HG02642 (cell line): Measurements from ENCODE around the gene MKLN1.
"Not testable (repeated sequence)": the region's sequence is repeated elsewhere in the genome, so short reads cannot be mapped to it uniquely, and the experiment has no call there.

Experiments
- ATAC-seq: cut with Tn5 transposase; IDR thresholded peaks from one replicate; pipeline ENCODE4 v1.9.1; 2021; ENCODE audit warnings: mild to moderate bottlenecking; ENCODE audit not compliant: unreplicated experiment, poor library complexity

The MKLN1 gene

DNA sequence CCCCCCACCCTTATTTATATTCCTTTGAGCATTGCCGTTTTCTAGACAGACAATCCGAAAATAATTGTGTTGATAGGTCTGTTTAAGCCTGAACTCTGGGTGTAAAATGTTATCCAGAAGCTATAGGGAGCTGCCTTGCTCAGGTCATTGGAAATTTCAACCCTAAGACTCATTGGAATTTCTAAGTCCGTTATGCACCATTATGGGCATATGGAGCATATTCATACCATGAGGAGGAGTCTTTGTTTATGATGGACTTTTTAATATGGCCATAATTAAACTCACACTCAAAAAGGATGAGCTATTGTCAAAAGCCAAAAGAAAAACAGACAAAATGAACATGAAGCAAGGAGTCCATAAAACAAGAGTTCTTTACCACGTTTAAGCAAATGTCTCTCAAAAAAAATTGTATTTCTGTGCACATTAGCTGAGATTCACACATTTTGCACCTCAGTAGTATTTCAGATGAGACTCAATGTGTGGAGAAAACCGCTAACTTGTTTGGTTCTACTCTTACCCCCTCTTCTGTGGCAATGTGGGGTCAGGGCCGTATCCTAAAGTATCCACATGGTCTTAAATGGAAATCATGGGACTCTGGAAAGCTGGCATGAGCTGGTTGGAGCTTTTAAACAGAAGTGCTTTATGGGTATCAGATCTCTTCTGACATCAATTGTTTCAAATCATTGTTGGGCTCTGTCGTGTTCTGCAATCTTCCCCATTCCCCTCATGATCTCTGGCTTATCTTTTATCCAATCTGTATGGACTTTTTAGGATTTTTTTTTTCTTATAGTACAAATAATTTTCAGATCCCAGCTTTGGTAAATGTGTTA, 168.2 kb downstream of the MKLN1 start:
- ATAC-seq, result no peak

DNA sequence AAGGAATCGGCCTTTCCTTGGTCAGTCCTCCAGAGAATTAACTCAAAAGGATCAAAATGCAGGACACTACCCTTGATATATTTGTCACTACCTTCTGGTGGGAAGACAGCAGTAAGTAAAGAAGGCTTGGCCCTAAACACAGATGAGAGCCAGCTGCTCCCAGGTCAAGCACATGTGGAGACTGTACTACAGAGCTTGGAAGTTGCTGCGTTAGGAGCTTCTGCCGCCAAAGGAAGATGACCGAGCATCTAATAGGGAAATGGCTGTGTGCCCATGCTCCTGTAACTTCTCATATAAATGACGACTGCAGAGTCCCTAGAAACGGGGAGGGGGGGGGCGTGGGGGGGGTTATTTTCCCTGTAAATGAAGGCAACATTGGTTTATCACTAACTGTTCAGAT, 169.8 kb downstream of the MKLN1 start:
- no peak for ATAC-seq

DNA sequence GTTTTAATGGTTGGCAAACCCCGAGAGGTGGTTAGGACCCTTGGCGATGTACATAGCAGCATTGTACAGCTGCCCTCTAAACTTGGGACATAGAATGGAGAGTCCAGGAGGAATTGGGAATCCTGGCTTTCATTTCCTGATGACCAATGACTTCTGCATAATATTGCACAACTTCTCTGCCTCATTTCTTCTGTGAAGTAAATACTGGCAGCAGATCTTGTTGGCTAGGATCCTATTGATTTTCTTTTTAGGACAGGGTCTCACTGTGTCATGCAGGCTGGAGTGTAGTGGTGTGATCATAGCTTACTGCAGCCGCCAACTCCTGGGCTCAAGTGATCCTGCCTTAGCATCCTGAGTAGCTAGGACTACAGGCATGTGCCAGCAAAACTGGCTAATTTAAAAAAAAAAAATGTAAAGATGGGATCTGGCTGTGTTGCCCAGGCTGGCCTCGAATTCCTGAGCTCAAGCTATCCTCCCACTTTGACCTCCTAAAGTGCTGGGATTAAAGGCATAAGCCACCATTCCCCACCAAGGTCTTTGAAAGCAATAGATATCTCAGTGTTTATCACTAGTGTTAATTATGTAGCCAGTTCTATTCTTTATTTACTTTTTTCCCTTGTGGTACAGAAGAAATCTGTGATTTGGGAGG, 170.7 kb downstream of the MKLN1 start:
- no peak for ATAC-seq

DNA sequence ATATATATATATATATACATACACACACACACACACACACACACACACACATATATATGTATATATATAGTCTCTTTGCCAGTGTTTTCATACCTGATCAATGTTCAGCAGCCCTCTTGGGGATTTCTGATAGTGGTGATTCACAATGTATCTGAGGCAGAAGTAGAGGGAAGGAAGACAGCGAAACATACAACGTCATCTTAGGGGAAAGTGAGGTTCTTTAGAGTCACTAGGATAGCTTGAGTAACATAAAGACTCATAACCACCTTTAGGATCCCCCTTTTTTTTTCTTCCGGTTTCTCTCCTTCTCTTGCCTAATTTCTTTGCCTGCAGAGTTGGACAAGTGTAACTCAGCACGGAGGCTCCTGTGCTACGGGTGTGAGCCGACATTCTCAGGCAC, 172.1 kb downstream of the MKLN1 start:
- no peak for ATAC-seq

DNA sequence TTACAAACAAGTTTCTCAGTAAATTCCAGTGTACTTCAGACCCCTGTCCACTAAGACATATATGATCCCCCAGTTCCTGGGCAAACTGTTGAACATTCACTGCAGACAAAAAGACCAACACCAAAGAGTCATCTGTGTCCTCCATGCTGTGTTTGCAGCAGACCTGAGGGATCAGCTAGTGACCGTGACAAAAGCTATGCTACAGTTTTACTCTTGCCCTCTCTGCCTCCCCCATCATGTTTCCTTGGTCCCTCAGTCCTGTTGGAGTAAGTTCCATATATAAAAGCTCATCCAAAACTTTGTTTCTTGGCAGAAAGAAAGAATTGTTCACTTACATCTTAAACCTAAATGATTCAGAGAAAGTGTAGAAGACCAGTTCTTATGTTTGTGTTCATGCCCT, 172.7 kb downstream of the MKLN1 start:
- ATAC-seq, result no peak

DNA sequence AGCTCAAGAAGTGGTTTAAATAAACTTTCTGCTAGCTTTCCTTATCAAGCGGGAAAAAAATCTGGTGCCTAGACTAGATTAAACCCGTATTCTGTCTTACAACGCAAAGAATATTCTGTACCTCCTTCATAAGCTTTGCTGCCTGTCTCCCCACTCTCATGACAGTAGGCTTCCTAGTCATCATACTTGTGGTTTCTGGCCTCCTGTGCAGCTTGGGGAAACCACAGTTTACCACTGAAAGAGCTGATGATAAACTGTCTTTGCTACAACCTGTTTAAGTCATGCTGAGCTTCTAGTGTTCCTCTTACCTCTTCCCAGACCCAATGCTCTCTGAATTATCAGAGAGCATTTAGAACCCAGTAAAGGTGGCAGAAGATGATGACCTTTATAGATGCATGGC, 173.7 kb downstream of the MKLN1 start:
- ATAC-seq, result peak; percentile 76

DNA sequence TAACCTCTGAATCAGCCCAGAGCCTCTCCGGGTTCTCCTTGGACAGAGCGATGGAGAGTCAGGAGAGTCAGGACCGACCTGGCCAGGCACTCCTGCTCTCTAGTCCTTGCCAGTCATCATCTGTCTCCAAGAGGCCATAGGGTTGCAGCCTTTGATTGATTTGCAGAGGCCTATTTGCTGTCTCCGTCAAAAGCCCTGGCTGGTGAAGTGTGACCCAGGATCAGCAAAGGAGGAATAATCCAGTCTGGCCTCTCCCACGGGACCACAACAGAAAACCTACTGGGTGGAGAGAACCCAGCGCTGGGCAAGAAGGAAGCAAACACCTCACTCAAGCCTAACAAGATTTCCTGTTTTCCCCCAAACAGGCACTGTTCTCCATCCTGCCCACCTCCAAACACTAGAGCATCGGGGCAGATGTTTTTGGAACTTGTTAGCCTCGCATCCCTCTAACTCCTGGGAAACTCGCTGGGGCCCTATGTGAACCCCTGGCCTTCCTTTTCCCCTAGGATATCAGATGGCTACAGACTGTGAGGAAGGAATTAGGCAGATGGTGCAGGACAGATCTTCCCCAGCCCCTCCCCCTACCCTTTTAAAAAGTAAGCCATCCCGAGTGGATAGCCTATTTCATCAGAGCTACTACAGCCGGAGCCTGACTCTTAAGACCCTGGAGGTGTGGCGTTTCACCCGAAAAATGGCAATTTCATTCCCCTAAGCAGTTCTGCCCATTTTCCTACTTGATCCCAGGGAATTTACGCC, 174.4 kb downstream of the MKLN1 start:
- no peak for ATAC-seq

DNA sequence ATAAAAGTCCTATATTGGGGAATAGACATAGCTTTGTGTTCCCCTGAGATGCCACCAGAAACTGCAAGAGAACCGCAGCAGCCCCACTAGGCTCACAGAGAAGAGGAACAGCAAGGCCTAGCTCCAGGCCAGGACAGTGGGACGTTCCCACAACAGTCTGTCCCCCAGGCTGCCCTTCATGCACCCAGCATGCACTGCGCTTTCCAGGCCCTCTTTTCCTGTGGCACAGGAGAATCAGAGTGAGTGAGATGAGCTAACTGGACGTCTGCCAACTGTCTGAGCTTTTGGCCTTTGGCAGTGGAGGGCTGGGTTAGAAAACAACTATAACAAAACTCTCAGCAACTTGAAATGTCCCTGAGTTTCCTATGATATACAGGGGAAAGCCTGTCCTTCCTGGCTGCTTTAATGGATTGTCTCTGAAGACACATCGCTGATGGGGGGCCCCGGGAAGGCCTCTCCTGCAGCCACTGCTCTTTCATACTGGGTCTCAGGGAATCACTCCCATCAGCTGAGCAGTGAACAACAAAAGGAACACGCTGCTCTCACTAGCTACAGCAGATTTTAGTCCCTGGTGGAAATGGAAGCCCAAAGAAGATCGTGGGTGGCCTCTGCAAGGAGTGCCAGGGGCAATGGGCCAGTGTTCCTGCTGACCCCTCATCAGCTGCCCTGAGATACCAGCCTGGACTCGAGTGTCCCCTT, 175.3 kb downstream of the MKLN1 start:
- no peak for ATAC-seq

DNA sequence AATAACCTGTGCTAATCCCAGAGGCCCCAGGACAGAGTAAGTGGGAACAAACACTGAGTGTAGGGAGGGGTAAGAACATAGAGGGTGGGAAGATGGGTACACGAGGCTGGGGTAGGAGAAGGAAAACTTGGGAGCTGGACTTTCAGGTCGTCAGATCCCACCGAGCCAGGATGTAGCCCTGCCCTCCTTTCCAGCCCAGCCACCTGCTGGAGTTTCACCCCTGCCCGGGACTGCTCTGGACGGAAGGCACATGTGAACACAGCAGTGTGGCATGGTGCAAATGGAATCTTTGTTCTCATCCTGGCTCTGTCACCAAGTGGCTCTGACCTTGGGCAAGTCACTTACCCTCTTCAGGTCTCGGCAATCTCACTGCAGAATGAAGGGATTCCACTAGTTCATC, 176.0 kb downstream of the MKLN1 start:
- ATAC-seq, result no peak

DNA sequence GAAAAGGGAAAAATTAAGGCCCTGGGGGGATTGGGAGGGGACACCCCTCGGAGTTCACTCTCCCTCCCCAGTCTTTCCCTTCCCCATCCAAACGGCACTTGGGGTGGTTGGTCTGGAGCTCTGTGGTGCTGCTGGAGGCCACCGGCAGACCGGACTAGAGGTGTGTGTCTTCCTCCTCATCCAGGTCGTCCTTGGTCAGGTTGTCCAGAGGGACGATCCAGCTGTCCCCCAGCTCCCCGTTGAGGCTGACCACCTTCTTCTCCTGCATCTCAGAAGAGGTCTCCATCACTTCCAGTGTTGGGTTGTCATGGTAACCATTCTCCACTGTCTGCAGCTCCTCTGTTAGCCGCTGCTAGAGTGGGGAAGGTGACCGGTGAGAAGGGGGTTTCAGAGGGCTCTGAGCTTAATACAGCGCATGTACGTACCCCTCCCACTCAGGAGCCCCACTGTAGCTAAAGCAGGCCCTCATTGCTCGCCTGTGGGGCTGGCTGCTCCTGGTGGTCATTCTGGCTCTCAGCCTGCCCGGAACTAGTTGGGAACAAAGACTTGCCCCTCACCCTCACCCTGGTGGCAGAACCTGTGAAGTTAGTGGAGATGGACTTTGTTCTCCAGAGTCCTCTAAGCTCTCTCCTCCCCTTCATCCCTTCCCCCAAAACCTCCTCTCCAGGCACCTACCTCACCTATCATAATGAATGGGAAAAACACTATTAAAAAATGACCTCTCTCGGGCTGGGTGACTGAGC, 176.7 kb downstream of the MKLN1 start:
- no peak for ATAC-seq

DNA sequence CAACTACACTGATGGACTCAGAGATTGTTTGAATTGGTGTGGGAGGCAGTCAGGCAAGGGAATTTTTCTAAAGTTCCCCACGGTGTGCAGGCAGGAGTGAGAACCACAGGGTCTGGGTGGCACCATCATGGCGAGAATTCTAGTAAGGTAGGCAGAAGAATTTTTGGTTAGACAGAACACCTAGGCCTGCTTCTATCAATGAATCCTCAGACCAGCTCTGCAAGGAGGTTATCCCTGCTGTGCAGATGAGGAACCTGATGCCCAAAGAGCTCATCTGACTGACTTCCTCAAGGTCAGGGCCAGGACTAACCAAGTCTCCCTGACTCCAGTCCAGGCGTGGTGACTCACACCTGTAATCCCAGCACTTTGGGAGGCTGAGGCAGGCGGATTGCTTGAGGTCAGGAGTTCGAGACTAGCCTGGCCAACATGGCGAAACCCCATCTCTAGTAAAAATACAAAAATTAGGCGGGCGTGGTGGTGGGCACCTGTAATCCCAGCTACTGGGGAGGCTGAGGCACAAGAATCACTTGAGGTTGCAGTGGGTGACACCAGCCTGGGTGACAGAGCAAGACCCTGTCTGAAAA, 177.5 kb downstream of the MKLN1 start:
- ATAC-seq, result not testable (repeated sequence)

DNA sequence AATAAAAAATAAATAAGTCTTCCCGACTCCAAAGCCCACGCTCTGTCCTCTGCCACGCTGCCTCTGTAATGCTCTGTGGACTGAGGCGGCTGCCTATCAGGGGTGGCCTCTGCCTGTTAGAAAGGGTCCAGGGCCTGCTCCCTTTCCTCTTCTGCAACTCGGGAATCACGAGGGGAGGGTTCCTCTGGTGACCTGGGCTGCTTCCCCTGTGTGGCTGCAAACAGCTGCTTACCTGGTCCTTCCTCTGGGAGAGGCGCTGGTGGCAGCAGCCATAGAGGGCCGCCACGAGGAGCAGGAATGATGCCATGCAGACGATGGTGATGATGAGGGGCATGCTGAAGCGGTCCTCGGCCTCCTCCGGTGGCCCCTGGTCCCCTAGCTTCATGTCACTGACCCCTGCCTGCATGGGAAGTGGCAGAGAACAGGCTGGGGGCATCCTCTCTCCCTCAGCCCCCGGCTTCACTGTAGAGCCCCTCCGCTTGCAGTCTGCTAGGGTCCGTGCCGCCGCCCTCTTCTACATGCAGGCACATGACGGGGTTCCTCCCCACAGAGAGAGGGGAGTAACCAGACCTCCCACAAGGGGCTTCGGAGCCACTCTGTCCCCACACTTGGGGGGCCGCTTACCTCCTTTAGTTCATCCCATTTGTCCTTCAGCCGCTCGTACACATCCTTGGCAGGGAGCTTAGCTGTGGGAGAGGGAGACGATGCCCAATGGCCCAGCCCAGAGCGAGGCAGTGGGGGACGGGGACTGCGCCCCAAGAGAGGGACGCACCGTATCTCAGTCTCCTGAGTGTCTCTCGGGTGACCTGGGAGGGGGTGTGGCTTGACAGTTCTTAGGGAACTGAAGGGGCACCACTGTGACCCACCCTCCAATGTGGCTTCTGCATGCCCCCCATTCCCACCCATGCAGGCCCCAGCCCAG, 178.2 kb downstream of the MKLN1 start:
- no peak for ATAC-seq

DNA sequence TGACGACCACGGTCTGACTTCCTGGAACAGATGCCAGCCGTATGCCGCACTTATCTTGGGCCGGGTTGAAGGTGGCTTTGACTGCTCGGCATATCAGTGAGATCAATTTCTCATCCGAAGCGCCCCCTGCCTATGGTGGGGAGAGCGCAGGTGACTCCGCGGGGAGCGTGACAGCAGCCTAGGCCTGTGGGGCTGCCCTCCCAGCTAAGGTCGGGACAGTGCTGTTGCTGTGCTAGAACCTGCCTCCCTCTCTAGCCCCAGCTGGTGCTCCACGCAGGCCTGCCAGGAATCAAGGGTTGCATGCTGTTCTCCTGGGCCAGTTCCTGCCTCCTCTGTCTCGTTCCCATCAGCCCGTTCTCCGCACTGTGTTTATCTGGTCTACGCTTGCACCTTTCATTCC, 178.9 kb downstream of the MKLN1 start:
- no peak for ATAC-seq

DNA sequence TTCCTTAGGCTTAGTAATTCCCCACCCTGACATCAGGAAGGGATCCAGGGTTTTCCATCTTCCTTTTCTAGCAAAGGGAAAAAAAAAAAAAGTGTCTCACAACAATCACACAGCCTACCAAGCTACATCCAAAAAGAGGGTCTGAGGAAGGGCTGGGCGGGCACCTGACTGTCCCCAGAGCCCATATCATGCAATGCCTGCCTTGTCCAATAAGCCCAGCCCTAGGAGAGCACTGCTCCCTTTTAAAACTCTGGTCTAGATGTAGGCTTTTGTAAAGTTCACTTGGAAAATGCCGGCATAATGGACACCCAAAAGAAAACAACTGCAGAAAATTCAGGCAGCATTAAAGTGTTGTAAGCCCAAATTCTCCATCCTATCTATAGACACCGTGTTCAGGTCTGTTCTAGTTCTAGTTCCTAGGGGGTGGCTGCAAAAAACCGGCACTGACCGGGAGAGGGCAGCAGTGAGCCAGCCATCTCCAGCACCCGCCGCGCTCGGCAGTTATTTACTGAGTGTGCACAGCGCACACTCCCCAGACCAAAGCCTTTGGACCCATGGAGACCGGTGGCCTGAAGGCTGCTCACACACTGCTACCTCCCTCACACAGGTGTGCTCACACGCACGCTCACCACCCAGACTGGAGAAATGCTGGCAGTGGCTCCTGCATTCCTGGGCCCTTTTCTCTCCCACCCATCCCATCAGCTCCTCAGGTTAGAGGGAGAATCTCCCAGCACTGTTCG, 180.1 kb downstream of the MKLN1 start:
- peak; percentile 45 for ATAC-seq

DNA sequence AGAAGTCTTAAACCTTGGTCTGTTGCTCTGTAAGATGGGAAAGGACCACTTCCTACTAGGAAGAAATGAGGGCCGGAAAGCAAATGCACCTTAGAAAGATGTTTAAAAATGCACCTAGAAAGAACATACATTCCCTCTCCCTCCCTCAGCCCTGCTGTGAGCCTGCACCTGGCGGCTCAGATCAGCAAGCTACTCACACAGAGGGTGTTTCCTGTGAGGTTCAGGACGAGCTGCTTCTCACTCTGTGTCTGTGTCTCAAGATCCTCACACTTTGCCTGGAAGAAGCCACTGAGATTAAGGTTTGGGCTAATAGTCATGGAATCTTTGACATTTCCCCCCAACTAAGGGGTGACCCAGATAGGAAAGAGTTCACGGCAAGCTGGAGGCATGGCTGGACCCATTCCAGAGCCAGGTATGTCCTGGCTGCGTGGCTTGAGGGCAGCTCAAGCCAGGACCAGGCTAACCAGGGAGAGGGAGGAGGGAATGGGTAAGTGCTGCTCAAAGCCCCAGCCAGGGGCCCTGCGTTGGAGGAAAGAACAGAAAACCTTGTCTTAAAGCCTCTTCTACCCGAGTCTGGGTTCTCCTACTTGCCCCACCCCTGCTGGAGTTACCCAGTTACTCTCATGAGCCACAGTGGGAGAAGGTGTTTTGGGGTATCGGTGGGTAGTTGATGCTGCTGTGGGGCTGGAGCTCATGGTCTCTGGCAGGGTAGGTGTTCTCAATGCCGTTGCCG, 181.2 kb downstream of the MKLN1 start:
- no peak for ATAC-seq

DNA sequence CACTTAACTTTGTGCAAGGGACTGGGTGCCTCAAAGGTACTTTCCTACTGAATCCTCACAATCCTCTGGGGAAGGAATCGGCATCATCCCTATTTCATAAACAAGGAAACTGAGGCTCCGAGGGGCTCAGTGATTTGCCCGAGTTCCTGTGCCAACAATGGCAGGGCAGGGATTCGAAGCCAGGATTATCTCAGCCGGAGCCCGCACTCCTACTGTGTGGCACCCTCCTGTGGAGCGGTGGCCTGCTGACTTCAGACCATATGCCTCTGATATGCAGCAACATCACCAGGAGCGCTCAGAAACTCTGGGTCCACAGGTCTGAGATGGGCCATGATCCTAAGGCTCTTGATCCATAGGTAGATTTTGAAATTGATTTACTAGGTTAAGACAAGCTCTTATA, 182.1 kb downstream of the MKLN1 start:
- no peak for ATAC-seq

DNA sequence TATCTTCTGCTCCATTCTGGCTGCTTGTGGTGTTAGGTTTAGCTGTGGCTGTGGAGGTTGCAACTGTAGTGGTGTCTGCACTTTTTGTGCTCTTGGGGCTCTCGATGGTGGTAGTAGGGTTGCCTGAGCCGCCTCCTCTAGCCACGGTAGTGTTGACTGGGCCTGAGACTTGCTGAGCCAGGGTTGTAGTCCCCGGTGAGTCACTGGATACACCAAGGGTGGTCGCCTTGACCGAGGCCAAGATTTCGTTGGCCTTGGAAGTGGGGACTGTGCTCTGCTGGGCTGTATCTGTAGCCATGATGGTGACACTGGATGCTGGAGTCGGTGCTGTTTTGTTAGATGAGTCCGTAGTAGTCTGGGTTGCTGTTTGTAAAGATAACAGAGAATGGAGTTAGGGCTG, 183.4 kb downstream of the MKLN1 start:
- ATAC-seq, result no peak
